NCI-H2227 (cell line): ENCODE data around the gene CCDC28B.
A peak's percentile ranks its signal among the peaks of the same experiment; 100 is the strongest.

Experiments
- DNase-seq: peaks from one replicate; lab custom pipeline; 2025; ENCODE audit not compliant: unreplicated experiment; lab: John Stamatoyannopoulos, UW

The CCDC28B gene

DNA sequence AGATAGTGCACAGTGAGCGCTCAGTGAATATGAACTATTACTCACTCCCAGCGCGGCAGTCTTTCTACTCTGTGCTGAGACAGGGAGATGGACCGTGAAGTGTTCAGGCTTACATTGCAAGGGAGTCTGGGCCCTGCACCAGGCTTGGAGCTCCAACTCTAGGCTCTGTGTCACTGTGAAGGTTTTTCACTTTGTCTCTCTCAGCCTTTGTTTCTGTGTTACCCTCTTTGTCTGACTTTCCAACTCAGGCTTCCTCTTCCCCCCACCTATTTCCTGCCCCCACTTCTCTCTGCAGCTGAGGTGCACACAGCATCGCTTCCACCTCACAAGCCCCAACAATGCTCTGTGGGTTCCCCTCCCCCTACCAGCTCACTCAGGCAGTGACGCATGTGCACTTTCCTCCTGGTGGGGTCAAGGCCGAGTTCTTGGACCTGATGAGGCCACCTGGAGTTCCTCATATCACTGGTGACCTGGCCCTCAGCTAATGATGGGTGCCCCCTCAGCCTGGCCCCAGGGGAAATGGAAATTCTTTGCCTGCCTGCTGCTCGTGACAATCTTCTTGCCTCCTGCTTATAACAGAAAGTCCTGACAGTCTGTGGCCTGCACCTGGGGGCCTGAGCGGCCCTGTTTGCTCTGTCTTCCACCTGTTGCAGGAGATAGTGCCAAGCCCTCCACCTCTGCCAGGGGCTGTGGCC lies 49.6 kb downstream of the CCDC28B start:
- DNase-seq = peak; percentile 26

DNA sequence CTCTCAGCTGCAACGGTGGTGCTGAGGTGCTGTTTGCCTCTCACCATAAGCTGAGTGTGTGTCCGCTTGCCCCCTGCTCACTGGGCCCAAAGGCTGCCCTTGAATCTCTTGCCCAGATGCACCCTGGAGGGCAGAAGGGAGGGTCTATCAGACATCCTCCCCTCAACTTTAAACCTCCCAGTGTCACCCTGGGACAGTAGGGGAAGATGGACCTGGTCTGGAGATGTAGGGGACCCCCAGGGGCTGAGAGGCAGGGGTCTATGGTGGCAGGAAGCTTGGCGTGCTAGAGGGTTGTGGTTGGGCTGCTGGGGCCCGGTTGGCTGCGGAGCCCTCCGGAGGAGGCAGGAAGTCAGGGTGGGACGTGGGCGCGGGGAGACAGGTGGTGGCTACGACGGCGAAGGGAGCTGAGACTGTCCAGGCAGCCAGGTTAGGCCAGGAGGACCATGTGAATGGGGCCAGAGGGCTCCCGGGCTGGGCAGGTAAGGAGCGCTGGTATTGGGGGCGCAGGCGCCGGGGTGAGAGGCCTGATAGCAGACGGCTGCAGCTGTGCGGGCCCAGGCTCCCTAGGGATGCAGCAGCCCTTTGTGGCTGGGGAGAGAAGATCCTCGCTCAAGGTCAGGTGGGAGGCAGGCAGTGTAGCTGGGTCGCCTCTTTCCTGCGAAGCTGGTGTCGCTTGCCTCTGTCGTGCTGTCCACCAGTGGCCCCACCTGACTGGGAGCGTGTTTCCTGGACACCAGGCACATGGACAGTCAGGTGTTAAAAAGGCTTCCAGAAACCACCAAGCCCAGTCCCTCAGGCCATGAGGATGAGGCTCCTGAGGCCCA lies 50.7 kb downstream of the CCDC28B start, which contains the start of gene LCK:
Gene LCK (plus strand): TSS at position 373 of the 824 bp plus-strand sequence. CDS start 23,065 bp downstream, outside the sequence.
- DNase-seq = no peak
